ENCODE data around the gene SUN5.

DNA sequence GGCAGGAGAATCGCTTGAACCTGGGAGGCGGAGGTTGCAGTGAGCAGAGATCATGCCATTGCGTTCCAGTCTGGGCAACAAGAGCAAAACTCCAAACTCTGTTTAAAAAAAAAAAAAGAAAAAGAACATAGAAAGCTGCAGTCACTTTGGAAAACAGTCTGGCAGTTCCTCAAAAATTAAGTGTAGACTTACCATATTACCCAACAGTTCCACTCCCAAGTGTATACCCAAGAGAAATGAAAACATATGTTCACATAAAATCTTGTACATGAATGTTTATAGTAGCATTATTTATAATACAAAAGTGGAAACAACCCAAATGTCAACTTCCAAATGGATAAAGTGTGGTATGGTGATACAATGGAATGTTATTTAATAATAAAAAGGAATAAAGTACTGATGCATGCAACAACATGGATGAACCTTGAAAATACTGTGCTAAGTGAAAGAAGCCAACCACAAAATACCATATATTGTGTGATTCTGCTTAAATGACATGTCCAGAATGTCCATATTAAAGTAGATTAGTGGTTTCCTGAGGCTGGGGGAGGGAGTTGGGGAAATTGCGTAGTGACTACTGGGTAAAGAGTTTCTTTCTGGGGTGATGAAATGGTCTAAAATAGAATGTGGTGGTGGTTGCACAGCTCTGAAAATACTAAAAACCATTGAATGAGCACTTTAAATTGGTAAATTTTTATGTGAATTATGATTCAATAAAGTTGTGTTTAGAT lies 62.9 kb downstream of the SUN5 start:
- no peak for TF ChIP-seq EZH2 (IDR thresholded peaks at IDR 0.05)
- TF ChIP-seq POLR2AphosphoS5 (IDR thresholded peaks at IDR 0.05; ENCODE audit: borderline replicate concordance, low read depth, low read length): no peak

All from SK-N-MC (cell line).